EL (cell line): Measurements from ENCODE around the gene MROH7.

Experiments used
- DNase-seq: peaks from one replicate; pipeline ENCODE4 v3.0.0-alpha.2; 2016

The MROH7 gene

DNA sequence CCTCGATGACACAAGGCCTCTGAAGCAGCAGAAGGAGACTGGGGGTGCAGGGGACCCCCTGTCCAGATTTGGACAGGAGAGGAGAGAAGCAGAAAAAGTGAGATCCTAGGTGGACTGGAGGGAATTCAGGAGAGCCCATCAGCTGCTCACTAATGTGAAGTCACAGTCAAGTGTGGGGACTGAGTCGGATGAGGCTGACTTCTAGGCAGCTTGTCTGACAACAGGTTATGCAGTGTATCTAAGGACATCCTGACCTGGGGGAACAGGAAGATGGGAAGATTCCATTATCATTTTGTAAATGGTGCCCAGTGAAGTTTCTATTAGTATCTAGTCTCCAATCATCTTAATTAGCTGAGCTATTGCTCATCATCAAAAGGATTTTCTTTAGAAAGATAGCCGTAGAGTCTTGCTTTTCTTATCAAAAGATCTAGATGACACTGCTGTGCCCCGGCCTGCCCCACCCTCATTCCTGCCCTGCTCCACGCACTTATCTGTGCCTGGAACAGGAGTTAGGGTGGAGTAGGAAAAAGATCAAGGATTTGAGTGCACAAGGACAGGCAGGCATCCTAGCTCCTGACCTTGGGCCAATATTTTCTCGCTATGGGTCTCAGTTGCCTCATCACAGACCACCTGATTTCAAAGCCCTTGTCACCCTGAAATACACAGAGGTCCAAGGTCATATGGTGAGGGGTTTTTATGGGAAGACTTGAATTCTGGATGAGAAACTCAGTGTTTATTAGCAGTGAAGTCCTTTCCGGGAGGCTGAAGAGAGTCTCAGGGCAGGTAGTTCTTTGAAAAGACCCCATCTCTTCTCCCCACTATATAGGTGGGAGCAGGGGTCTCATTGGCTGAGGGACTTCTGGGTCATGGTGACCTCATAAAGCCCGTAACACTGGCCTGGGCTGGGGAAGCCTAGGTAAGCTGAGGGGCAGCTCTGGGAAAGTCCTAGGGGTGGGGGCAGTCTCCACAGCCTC is at the start of gene MROH7:
TSS of gene MROH7 (plus strand) at position 924 of the 974 bp plus-strand sequence. CDS start 11,141 bp downstream, outside the sequence.
- DNase-seq, result no peak

DNA sequence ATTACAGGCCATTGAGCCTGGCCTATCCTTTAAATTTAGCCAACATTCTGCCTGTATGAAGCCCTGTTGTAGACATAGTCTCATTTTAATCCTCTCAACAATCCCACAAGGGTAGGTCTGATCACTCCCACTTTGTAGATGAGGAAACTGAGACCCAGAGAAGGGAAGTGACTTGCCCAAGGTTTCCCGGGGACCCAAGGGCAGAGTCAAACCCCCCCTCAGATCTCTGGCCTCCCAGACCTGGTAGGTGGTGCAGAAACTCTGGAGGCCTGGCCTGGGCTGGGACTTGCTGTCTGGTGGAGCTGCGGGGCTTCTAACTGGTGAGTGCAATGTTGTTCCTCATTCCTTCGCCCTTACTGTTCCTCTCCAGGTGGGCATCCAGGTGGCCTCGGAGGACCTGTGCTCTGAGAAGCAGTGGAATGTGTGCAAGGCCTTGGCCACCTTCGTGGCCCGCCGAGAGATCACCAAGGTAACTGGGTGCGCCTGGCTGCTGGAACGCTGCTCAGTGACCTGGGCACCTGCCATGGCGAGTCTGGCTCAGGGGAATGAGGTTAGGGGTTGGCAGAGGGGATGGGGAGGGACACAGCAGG is 47.9 kb upstream of the MROH7 start:
- DNase-seq, result no peak

DNA sequence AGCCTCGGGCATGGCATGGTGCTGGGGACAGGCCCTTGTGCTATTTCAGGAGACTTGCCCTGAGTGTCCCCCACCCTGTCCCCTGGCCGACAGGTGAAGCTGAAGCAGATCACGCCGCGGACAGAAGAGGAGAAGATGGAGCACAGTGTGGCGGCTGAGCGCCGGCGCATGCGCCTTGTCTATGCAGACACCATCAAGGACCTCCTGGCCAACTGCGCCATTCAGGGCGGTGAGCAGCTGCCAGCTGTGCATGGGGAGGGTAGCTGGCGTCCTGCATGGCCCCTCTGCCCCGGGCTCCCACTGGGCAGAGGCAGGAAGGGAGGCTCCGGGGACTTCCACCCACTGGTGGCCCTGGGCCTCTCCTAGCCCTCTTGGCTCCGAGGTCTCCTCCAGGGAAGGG is 47.1 kb upstream of the MROH7 start:
- DNase-seq, result no peak

DNA sequence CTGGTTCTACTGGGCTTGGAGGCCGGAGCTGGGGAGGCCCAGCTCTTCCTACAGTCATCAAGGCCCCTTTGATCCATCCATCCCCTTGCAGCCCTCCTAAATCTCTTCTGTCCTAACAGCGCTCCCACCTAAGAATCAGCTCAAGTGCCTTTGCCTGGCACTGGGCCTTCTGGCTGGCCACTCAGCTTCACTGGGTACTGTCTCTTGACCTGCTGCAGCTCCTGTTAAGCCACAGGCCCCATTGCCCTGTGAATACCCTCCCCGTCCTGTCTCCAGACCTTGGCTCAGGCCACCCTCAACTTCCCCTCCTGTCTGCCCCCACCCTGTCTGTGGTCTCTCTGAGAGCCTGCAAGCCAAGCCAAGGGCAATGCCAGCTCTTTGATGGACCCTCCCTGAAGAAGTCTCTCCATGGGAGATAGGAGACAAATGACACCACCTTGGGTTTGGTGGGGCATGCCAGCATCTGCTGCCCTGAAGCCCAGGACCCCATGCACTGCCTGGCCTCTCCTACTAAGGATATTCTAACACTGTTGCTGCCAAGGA is 45.6 kb upstream of the MROH7 start:
- DNase-seq, result no peak

DNA sequence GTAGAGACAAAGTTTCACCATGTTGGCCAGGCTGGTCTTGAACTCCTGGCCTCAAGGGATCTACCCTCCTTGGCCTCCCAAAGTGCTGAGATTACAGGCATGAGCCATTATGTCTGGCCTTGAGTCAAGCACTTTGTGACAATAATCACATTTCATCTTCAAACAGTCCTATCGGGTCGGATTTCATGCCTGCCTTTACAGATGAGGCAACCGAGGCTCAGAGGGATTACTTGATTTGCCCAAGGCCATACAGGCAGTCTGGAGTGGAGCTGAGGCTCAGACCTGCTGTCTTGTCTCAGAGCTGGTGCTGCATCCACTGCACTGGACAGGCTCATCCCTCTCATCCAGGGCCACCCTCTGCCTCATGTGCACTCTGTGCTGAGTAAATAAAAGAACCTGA is 44.8 kb upstream of the MROH7 start:
- no peak for DNase-seq

DNA sequence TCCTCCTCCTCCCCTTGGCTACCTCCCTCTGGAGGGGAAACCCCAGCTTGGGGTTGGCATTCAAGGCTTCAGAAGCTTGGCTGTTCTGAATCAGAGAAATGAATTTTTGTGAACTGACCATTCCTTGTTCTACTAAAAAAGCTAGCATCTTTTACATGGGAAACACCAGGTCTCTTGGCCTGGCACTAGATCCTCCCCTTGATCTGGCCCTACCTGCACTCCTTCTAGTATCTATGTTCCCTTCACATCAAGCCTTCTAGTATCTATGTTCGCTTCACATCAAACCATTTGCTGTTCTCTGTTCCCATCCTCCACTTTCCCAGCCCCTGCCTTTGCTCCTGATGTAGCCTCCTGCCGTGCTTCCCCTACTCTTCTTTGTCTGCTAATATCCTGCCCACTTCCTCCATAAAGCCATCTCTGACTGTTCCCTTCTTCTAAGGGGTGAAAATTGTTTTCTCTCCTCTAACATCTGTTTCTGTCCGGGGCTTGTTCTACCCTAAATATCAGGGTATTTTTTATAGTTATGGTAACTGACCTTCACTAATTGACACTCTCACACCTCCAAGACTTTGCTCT is 44.0 kb upstream of the MROH7 start:
- DNase-seq, result no peak

DNA sequence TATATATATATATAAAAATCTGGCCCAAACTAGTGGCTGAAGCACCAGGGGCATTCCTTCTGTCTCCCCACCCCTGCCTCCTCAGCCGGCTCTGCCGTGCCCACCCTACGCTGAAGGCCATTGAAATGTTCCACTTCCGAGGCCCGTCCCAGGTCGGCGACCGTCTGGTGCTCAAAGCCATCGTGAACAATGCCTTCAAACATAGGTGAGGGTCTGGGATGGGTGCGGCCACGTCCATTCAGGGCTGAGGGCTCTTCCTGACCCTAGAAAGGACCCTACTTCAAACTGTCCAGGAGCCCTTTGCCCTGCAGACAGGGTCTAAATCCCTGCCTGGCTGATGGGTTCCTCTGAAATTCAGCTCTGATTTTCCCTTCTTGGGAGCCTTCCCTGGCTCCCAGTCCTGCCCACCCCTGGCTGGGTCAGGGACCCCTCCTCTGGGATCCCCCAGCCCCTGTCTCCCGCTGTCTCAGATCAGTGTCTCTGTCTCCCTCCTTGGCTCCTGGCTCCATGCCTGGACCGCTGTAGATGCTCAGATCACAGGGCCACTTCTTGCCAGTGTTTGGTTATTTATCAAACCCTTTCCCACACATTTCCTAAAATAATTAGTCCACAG is 42.3 kb upstream of the MROH7 start:
- DNase-seq, result no peak

DNA sequence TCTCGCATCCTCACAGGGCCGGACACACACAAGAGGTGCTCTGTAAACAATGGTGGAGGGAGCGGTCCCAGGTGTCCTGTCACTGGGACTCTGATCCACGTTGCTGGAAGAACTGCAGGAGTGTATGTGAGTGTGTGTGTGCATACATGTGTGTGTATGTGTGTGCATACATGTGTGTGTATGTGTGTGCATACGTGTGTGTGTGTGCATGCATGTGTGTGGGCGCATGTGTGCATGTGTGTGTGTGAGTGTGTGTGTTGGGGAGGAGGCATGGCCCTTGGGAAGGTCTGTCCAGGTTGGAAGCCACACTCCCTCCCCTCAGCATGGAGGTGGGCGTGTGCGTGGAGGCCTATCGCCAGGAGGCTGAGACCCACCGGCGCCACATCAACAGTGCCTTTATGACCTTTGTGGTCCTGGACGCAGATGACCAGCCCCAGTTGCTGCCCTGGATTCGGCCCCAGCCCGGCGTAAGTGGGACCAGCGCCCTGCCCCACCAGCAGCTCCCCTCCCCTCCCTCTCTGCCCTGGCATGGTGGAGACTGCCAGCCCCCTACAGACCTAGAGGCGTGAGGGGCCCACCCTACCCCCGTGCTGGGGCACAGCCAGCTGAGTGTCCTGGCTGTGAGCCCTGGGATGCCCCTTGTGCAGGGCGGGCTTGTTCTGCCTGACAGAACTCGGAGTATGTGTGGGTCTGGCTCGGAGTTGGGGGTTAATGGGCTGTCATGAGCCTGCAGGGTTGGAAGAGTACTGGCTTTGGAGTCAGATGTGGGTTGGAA is 40.5 kb upstream of the MROH7 start:
- no peak for DNase-seq

DNA sequence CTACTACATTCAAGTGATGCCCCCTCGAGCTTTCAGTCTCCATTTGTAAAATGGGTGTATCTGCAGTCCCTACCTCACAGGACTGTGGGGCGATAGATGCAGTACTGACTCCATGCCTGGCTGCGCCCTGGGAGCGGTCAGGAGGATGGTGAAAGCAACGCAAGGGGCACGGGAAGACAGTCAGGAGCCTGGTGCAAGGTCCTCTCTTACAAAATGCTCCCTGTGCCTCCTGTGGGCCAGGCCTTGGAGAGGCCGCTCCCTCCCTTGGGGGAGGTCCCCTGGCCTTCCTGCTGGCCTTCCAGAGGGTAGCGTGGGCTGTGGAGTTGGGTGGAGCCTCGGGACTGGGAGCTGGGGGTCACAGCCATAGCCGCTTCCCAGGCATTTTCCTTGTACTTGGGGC is 39.9 kb upstream of the MROH7 start:
- DNase-seq, result no peak

DNA sequence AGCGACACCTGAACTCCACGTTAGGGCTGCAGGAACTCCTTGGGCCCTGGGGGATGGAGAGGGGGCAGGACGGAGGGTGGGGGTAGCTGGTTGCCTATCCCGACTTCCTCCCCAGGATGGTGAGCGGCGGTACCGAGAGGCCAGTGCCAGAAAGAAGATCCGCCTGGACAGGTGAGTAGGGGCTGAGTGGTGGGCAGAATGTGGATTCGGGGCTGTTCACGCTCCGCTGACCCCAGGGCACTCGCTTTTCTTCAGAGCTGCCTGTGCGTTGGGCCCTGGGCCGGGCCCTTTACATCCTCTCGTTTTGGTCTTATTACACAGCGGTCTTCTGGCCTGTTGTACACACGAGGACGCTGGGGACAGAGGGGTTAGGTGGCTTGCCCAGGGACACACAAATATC is 39.0 kb upstream of the MROH7 start:
- no peak for DNase-seq

DNA sequence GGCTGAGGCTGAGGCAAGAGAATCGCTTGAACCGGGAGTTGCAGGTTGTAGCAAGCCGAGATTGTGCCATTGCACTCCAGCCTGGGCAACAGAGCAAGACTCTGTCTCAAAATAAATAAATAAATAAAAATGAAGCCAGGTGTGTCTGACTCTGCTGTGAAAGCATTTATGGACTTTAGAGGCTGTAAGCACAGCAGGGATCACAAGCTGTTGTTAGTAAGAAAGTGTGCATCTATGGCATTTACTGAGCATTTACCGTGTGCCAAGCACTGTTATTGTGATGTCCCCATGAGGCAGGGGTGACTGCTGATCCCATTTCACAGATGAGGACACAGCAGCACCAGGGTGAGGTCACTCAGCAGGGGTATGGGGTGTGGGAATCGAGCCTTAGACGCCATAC is 38.3 kb upstream of the MROH7 start:
- DNase-seq, result no peak

DNA sequence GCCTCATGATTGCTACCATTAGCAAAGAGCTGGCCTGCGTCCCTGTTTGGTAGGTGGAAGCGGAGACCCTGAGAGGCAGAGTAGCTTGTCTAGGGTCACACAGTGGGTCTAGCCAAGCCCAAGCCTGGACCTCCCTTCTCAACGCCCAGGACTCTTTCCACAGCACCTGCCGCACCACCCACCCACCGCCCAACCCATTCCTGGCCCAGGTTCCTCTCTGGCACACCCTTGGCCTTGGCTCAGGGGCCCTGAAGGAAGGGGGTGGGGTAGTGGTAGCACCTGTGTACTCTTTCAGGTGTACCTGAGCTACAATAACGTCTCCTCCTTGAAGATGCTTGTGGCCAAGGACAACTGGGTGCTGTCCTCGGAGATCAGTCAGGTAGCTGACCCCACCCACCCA is 37.5 kb upstream of the MROH7 start:
- DNase-seq, result no peak

DNA sequence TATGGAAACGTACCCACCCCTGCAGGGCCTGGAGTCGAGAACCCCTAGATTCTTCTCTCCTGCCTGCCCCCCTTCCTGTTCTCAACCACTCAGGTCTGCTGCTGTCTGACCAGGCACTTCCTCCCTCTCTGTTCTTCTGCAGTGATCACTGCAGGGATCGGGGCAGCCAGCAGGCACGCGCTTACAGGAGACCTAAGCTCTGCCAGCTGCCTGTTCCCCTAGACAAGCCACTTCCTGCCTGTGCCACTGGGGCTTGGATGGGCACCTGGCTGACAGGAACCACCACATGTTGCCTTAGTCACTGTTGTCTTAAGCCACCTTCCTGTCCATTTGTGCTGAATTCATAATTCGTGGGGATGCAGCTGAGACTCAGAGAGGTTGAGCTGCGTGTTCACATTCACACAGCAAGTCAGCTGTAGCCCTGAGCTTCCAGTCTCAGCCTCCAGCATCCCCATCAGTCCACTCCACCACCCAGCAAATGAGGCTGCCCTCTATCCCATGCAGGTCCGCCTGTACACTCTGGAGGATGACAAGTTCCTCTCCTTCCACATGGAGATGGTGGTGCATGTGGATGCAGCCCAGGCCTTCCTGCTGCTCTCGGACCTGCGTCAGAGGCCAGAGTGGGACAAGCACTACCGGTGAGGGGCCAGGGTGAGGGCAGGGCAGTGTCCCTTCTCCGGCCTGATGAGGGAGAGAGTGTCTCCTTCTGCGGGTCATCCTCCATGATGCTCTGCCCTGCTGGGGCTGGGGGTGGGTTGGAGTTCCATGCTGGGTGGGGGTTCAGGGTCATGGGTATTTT is 36.8 kb upstream of the MROH7 start:
- no peak for DNase-seq

DNA sequence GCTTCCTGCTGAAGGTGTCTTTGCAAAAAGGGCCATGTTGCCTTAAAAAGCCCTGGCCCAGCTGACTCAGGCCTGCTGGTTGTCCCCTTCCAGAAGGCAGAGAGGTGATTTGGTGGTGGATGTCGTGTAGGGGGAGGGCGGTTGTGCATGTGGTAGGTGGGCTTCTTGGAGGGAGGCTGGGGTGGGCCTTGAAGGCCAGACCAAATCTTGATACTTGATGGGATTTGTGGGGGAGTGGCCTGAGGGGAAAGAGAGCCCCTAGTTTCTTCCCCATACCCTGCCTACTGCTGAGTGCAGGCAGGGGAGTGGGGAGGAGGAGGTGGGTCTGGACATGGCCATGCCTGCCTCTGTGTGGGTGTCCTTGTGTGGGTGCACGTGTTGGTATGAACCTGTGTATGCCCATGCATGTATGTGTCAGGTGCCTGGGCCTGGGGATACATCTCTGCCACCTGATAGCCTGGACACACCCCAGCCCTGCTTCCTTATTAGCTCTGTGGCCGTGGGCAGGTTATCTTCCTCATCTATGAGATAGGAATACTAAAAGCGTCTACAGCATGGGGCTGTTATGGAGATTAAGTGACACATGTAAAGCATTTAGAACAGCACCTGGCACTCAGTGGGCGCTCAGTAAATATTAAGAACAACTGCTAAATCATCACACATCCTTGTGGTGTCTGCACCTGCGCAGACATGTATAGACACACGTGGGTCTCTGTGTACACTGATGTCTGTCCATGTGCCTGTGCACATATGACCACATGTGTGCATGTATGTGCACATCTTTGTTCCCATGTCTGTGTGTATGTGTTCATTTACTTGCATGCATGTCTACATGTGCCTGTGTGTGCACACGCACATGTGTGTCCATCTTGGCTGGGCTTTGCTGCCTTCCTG is 35.2 kb upstream of the MROH7 start:
- no peak for DNase-seq

DNA sequence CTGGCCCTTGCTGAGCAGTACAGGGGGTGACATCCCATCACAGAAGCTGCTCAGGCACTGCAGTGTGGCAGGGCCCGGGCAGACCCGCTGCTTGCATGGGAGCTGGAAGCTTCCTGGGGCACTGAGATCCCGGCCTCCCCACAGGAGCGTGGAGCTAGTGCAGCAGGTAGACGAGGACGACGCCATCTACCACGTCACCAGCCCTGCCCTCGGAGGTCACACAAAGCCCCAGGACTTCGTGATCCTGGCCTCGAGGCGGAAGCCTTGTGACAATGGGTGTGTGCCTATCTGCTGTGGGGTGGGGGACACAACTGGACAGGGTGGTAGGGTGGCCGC is 34.6 kb upstream of the MROH7 start:
- DNase-seq, result no peak

DNA sequence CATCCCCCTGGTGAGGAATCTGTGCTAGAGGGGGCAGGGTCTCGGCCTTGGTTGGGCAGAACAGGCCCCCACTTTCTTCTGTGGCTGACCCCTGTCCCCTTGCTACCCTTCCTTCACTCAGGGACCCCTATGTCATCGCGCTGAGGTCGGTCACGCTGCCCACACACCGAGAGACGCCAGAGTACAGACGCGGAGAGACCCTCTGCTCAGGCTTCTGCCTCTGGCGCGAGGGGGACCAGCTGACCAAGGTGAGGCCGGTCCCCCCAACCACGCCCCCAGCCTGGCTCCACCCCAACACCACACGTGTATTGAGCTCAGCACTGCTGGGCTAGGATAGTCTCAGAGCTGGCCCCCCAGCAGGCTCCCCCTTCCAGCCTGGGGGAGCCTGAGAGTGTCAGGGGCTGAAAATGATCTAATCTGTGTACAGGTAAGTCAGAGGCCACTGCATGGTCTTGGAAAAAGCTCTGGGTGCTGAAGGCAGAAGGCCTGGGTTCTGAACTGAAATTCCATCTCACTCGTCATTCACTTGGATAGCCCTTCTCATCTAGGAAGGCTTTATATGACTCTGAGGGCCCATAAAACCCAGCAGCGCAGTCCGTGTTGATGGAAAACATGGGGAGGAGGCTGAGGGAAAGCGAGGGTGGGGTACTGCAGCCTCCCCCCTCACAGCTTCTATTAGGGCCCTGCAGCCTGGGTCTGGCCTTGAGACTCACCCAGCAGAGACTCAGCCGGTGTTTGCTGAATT is 33.6 kb upstream of the MROH7 start:
- DNase-seq, result no peak

DNA sequence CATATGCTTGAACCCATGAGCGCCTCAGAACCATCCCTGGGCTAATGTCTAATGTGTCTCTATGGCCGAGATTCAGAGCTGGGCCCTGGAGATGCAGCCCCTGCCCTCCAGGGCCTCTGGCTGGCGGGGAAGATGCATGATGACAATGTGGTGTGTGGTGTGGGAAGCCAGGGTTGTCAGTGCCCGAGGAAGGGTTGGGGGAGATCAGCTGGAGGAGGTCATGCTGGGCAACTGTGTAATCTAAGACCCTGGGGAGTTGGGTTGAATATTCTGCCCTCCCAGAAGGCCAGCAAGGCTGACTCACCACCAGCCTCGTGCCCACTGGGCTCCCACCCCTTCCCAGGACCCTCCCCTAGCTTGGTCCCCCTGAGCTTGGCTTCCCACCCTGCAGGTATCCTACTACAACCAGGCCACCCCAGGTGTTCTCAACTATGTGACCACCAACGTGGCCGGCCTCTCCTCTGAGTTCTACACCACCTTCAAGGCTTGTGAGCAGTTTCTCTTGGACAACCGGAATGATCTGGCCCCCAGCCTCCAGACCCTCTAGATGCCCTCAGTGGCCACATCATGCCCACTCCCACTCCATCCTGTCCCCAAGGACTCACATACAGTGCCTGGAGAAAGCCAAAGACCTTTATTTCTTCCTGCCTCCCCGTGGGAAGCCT is 32.9 kb upstream of the MROH7 start:
- no peak for DNase-seq

DNA sequence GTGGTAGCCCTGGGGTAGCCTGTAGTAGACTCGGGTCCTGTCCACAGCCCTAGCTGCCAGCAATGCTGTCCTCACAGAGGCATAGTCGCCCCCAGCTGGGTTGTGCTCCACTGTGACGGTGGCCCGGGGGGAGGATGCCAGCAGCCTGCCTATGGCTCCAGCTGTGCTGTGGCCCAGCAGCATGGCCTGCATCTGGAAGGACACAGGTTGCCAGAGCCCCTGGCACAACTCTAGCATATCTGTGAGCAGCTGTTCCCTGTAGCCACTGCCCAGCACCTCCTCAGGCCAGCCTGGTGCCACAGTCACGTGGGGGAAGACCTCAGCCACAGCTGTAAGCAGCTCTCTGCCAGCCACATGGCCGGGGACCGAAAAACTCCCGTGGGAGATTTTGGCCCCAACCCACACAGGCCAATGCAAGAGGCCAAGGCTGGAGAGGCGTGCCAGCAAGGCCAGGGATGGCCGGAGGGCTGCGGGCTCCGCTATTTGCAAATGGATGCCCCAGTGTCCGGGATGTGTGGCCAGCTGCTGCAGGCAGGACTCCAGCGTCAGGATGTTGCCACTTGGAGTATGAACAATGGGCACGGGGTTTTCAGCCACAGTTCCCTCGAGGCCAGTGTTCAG is 32.2 kb upstream of the MROH7 start:
- DNase-seq, result no peak

DNA sequence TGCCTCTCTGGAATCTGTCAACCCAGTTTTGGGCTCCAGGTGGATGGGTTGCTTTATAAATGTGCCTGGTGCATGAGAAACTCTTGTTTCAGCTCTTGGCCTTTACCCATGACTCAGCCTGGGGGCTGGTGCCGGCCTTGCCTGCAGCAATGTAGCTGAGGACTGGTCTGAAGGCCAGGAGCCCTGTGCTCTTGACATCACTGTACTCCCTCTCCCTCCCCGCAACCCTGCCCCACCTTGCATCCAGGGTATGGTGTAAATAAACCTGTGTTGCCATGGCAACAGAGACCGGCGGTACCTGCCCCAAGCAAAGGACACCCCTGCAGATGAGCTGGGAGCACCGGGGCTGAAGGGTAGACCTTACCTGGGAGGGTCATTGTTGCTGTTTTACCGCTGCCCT is 31.5 kb upstream of the MROH7 start:
- no peak for DNase-seq
